ENCODE data around the gene SEMA5B.

The SEMA5B gene

DNA sequence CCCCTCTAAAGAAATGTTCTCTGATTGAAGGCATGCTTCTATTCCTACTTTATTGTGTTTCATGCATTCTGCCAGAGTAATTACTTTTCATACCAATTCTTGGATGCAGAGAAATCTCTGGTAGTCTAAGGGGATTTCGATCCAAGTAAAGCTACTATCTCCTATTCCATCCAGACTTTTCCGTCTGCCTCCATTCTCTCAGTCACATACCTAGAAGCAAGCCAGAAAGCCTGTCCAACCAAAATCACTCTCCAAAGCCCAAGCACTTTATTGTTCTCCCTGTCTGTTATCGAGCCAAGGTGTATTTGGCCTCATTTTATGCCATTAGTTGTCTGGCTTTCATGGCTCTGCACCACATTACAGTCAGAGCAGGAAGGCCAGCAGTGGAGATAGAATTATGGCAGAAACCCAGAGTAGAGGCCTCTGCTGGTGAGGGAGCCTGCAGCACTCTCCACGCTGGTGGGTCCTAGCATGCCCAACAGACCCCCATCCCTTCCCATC, 136.8 kb downstream of the SEMA5B start:
- TF ChIP-seq, protein P1, sequence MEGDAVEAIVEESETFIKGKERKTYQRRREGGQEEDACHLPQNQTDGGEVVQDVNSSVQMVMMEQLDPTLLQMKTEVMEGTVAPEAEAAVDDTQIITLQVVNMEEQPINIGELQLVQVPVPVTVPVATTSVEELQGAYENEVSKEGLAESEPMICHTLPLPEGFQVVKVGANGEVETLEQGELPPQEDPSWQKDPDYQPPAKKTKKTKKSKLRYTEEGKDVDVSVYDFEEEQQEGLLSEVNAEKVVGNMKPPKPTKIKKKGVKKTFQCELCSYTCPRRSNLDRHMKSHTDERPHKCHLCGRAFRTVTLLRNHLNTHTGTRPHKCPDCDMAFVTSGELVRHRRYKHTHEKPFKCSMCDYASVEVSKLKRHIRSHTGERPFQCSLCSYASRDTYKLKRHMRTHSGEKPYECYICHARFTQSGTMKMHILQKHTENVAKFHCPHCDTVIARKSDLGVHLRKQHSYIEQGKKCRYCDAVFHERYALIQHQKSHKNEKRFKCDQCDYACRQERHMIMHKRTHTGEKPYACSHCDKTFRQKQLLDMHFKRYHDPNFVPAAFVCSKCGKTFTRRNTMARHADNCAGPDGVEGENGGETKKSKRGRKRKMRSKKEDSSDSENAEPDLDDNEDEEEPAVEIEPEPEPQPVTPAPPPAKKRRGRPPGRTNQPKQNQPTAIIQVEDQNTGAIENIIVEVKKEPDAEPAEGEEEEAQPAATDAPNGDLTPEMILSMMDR (conservative IDR thresholded peaks at IDR 0.05; ENCODE audit: low read depth, low read length) = no peak
- H3K9ac ChIP-seq = no peak overlapping the region
- H3K4me1 ChIP-seq (ENCODE audit: low read depth, poor library complexity, severe bottlenecking) = no peaks in the 10 kb centered on the region
- H3K27me3 ChIP-seq (ENCODE audit: insufficient read depth, low read depth) = no peaks in the 10 kb centered on the region
- H3K4me2 ChIP-seq = no peak overlapping the region
- H3K27ac ChIP-seq = no peak overlapping the region
- H3K4me3 ChIP-seq (IDR thresholded peaks at IDR 0.05; ENCODE audit: insufficient read depth, low read depth, low read length) = no peak overlapping the region
- no peak overlapping the region for H2AFZ ChIP-seq (ENCODE audit: low read depth)
- H4K20me1 ChIP-seq (ENCODE audit: insufficient read depth) = no peaks in the 10 kb centered on the region
- H3K79me2 ChIP-seq (ENCODE audit: insufficient read depth, low read depth) = no peaks in the 10 kb centered on the region
- H3K36me3 ChIP-seq (ENCODE audit: insufficient read depth) = no peaks in the 10 kb centered on the region

DNA sequence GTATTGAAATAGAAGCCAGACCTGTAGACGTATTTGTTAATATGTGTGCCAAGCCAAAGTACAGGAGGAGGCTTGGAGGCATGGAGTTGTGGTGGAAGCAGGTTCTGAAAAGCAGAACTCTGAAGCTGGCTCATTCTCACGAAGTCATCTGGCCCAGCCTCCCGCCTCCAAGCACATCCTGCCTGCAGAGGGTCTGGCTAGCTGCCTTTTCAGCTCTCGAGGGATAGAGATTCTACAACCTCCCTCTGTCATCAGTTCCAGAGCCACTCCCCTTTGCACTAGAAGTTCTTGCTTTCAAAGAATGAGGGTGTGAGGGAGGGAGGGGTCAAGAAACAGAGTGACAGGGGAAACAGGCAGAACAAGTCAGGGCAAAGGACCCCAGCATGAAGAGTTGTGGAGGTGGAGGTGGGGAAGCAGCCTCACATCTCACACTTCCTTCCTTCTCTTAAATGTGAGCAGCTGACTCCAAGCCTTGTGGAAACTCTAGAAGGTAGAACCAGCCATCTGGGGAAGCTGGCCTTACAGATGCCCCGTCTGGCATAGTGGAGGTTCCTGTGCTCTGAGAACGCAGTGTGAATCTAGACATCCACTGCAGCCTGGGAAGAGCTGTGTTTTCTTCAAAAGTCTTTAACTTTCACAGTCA, 137.4 kb downstream of the SEMA5B start:
- TF ChIP-seq, protein P1 (conservative IDR thresholded peaks at IDR 0.05; ENCODE audit: low read depth, low read length) = no peak
- no peaks in the 10 kb centered on the region for H3K4me1 ChIP-seq (ENCODE audit: low read depth, poor library complexity, severe bottlenecking)
- H4K20me1 ChIP-seq (ENCODE audit: insufficient read depth) = no peaks in the 10 kb centered on the region
- H3K4me2 ChIP-seq = no peak overlapping the region
- no peak overlapping the region for H3K4me3 ChIP-seq (IDR thresholded peaks at IDR 0.05; ENCODE audit: insufficient read depth, low read depth, low read length)
- no peak overlapping the region for H3K9ac ChIP-seq
- H2AFZ ChIP-seq (ENCODE audit: low read depth) = no peak overlapping the region
- no peak overlapping the region for H3K27ac ChIP-seq
- H3K79me2 ChIP-seq (ENCODE audit: insufficient read depth, low read depth) = no peaks in the 10 kb centered on the region
- H3K36me3 ChIP-seq (ENCODE audit: insufficient read depth) = no peaks in the 10 kb centered on the region
- no peaks in the 10 kb centered on the region for H3K27me3 ChIP-seq (ENCODE audit: insufficient read depth, low read depth)

DNA sequence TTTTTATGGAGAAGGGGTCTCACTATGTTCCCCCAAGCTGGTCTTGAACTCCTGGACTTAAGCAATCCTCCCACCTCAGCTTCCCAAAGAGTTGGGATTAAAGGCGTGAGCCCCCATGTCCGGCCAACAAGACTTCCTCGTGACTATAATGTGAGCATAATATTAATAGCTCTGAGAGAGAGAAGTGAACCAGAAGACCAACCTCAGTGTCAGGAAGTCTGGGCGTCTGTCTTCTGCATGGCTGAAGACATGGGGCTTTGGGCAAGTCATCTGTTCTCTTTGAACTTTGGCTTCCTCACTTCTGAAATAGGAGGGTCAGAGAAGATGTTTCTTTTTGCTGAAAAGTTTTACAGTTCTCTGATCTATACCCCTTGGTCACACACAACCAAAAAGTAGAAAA, 140.6 kb downstream of the SEMA5B start:
- TF ChIP-seq, protein P1 (conservative IDR thresholded peaks at IDR 0.05; ENCODE audit: low read depth, low read length) = no peak
- no peaks in the 10 kb centered on the region for H4K20me1 ChIP-seq (ENCODE audit: insufficient read depth)
- no peak overlapping the region for H3K4me2 ChIP-seq
- H3K4me1 ChIP-seq (ENCODE audit: low read depth, poor library complexity, severe bottlenecking) = no peaks in the 10 kb centered on the region
- no peak overlapping the region for H3K4me3 ChIP-seq (IDR thresholded peaks at IDR 0.05; ENCODE audit: insufficient read depth, low read depth, low read length)
- H3K79me2 ChIP-seq (ENCODE audit: insufficient read depth, low read depth) = no peaks in the 10 kb centered on the region
- no peak overlapping the region for H3K27ac ChIP-seq
- no peaks in the 10 kb centered on the region for H3K36me3 ChIP-seq (ENCODE audit: insufficient read depth)
- no peak overlapping the region for H2AFZ ChIP-seq (ENCODE audit: low read depth)
- no peaks in the 10 kb centered on the region for H3K27me3 ChIP-seq (ENCODE audit: insufficient read depth, low read depth)
- no peak overlapping the region for H3K9ac ChIP-seq

DNA sequence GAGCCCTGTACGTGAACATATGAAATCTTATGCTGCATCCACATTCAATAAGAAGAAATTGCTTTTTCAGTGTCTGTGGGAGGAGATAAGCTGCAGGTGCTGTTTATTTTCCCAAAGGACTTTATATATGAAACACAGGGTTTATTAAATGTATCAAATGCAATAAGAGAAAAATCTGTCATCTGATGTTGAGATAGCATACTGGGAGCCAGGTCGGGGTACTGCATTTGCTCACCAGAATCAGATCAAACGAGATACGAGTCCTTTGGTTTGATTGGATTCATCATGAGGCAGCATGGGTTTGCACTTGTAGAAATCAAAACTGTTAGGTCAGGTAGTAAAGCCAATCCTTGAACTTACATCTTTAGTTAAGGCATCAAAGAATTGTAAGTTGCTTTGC, 141.3 kb downstream of the SEMA5B start:
- no peak overlapping the region for H2AFZ ChIP-seq (ENCODE audit: low read depth)
- no peaks in the 10 kb centered on the region for H3K36me3 ChIP-seq (ENCODE audit: insufficient read depth)
- no peak overlapping the region for H3K27ac ChIP-seq
- H3K79me2 ChIP-seq (ENCODE audit: insufficient read depth, low read depth) = no peaks in the 10 kb centered on the region
- no peaks in the 10 kb centered on the region for H3K27me3 ChIP-seq (ENCODE audit: insufficient read depth, low read depth)
- TF ChIP-seq, protein P1 (conservative IDR thresholded peaks at IDR 0.05; ENCODE audit: low read depth, low read length) = no peak
- no peaks in the 10 kb centered on the region for H4K20me1 ChIP-seq (ENCODE audit: insufficient read depth)
- H3K4me3 ChIP-seq (IDR thresholded peaks at IDR 0.05; ENCODE audit: insufficient read depth, low read depth, low read length) = no peak overlapping the region
- H3K9ac ChIP-seq = no peak overlapping the region
- no peaks in the 10 kb centered on the region for H3K4me1 ChIP-seq (ENCODE audit: low read depth, poor library complexity, severe bottlenecking)
- H3K4me2 ChIP-seq = no peak overlapping the region

Measured in KMS-11 (cell line).